ENCODE measurements around the gene SORCS2. TPM values are rescaled to one million over a fixed set of nuclear protein-coding genes. Genes with fewer than 3 reads are reported as not detected.

Gene SORCS2
- total and polyA plus RNA-seq, 2 donors (not counting 1 experiment from before 2014, with no cell fraction given), result not detected

GRCh38 chr4:7146059-7146785 is 46.1 kb upstream of the SORCS2 start:
- Mint-ChIP-seq H3K9me3 (ENCODE audit: insufficient read depth) (no peaks in the 10 kb centered on the region), H3K27ac (no peak overlapping the region), H3K27me3 (peaks cover 12% of the 10 kb centered on the region), H3K4me3 (no peak overlapping the region), H3K4me1 (no peaks in the 10 kb centered on the region)
- intact Hi-C loops (cut with micrococcal nuclease), result no loop called here
- Histone ChIP-seq H3K27me3 (replicated peaks in 1 of 4; ENCODE audit: control extremely low read depth in 1 of 4, control insufficient read depth in 3 of 4, insufficient read depth in 4 of 4, low read length in 3 of 4) (no peaks in the 10 kb centered on the region), H3K9me3 (ENCODE audit: control extremely low read depth in 1 of 3, control insufficient read depth in 2 of 3, insufficient read depth in 1 of 3, low read length in 2 of 3) (peaks cover 0 to 6% (median 0%) of the 10 kb centered on the region in 3 donors), H2AFZ (ENCODE audit: insufficient read depth, low read depth, low read length, poor library complexity, severe bottlenecking) (no peak overlapping the region), H3K36me3 (replicated peaks in 1 of 2; ENCODE audit: control extremely low read depth in 1 of 2, control insufficient read depth in 1 of 2, extremely low read depth in 1 of 2, insufficient read depth in 2 of 2, low read length in 1 of 2) (no peaks in the 10 kb centered on the region), H3K4me2 (replicated peaks; ENCODE audit: low read depth, low read length, poor library complexity, severe bottlenecking) (no peak overlapping the region), H3K4me3 (ENCODE audit: control extremely low read depth in 1 of 5, extremely low read depth in 1 of 5, insufficient read depth in 1 of 5, low read depth in 2 of 5, low read length in 4 of 5) (no peak overlapping the region), H3K4me1 (ENCODE audit: control insufficient read depth in 2 of 2, insufficient read depth in 2 of 2, low read length in 2 of 2) (no peaks in the 10 kb centered on the region), H4K20me1 (ENCODE audit: control insufficient read depth, insufficient read depth, low read length, poor library complexity, severe bottlenecking) (no peaks in the 10 kb centered on the region), H3K27ac (ENCODE audit: low read length in 2 of 2) (no peak overlapping the region), H3K79me2 (ENCODE audit: control insufficient read depth, insufficient read depth, low read length) (no peaks in the 10 kb centered on the region), H3K9ac (ENCODE audit: low read length) (no peak overlapping the region)
- ATAC-seq (ENCODE audit: low read depth), result no peak
- DNase-seq, result no peak
- CTCF ChIA-PET, result no interaction called here
- WGBS (ENCODE audit: insufficient coverage), result 68% methylated on average over 10 of the region's 15 CpGs
- POLR2A ChIA-PET, result no interaction called here
- TF ChIP-seq, protein P1, sequence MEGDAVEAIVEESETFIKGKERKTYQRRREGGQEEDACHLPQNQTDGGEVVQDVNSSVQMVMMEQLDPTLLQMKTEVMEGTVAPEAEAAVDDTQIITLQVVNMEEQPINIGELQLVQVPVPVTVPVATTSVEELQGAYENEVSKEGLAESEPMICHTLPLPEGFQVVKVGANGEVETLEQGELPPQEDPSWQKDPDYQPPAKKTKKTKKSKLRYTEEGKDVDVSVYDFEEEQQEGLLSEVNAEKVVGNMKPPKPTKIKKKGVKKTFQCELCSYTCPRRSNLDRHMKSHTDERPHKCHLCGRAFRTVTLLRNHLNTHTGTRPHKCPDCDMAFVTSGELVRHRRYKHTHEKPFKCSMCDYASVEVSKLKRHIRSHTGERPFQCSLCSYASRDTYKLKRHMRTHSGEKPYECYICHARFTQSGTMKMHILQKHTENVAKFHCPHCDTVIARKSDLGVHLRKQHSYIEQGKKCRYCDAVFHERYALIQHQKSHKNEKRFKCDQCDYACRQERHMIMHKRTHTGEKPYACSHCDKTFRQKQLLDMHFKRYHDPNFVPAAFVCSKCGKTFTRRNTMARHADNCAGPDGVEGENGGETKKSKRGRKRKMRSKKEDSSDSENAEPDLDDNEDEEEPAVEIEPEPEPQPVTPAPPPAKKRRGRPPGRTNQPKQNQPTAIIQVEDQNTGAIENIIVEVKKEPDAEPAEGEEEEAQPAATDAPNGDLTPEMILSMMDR (IDR thresholded peaks at IDR 0.05), result no peak
- TF ChIP-seq EZH2 (IDR thresholded peaks at IDR 0.05; ENCODE audit: borderline replicate concordance, insufficient read depth, low read depth, low read length, poor library complexity, severe bottlenecking), result no peak

DNA sequence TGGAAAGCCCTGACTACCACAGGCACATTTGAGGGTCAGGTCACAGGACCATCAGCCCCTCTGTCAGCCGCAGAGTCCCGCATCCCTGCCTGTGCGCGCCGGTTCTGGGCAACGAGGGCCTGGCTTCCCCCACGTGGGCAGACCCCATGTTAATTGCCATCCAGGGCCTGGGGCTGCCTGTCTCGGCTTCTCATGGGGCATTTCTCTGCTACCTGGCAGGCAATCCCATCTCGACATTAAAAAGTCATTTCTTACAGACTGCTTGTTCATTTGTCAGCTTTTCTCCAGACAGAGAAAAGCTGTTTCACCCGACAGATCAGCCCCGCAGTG is 45.6 kb upstream of the SORCS2 start:
- Histone ChIP-seq H3K27me3 (replicated peaks in 1 of 4; ENCODE audit: control extremely low read depth in 1 of 4, control insufficient read depth in 3 of 4, insufficient read depth in 4 of 4, low read length in 3 of 4) (no peaks in the 10 kb centered on the region), H4K20me1 (ENCODE audit: control insufficient read depth, insufficient read depth, low read length, poor library complexity, severe bottlenecking) (no peaks in the 10 kb centered on the region), H3K27ac (ENCODE audit: low read length in 2 of 2) (no peak overlapping the region), H2AFZ (ENCODE audit: insufficient read depth, low read depth, low read length, poor library complexity, severe bottlenecking) (no peak overlapping the region), H3K36me3 (replicated peaks in 1 of 2; ENCODE audit: control extremely low read depth in 1 of 2, control insufficient read depth in 1 of 2, extremely low read depth in 1 of 2, insufficient read depth in 2 of 2, low read length in 1 of 2) (no peaks in the 10 kb centered on the region), H3K9me3 (ENCODE audit: control extremely low read depth in 1 of 3, control insufficient read depth in 2 of 3, insufficient read depth in 1 of 3, low read length in 2 of 3) (peaks cover 0 to 9% (median 0%) of the 10 kb centered on the region in 3 donors), H3K4me2 (replicated peaks; ENCODE audit: low read depth, low read length, poor library complexity, severe bottlenecking) (no peak overlapping the region), H3K4me3 (ENCODE audit: control extremely low read depth in 1 of 5, extremely low read depth in 1 of 5, insufficient read depth in 1 of 5, low read depth in 2 of 5, low read length in 4 of 5) (no peak overlapping the region), H3K79me2 (ENCODE audit: control insufficient read depth, insufficient read depth, low read length) (no peaks in the 10 kb centered on the region), H3K4me1 (ENCODE audit: control insufficient read depth in 2 of 2, insufficient read depth in 2 of 2, low read length in 2 of 2) (no peaks in the 10 kb centered on the region), H3K9ac (ENCODE audit: low read length) (no peak overlapping the region)
- intact Hi-C loops (cut with micrococcal nuclease), result no loop called here
- no peak for DNase-seq
- Mint-ChIP-seq H3K27me3 (peaks cover 12% of the 10 kb centered on the region), H3K27ac (no peak overlapping the region), H3K9me3 (ENCODE audit: insufficient read depth) (no peaks in the 10 kb centered on the region), H3K4me3 (no peak overlapping the region), H3K4me1 (no peaks in the 10 kb centered on the region)
- WGBS (ENCODE audit: insufficient coverage), result 73% methylated on average over 11 of the region's 11 CpGs
- ChIA-PET POLR2A (no interaction called here), CTCF (no interaction called here)
- TF ChIP-seq, protein P1 (IDR thresholded peaks at IDR 0.05), result no peak
- no peak for TF ChIP-seq EZH2 (IDR thresholded peaks at IDR 0.05; ENCODE audit: borderline replicate concordance, insufficient read depth, low read depth, low read length, poor library complexity, severe bottlenecking)
- no peak for ATAC-seq (ENCODE audit: low read depth)
